ENCODE measurements around the gene STAT5B. TPM values are rescaled to one million over a fixed set of nuclear protein-coding genes. Genes with fewer than 3 reads are reported as not detected.
"Not testable (repeated sequence)": the region's sequence is repeated elsewhere in the genome, so short reads cannot be mapped to it uniquely, and the experiment has no call there.

The STAT5B gene
- total RNA-seq, 1 experiment from 2014 or later, result 7.1 TPM

- H3K4me2 ChIP-seq (ENCODE audit: low read length), result no peak overlapping the region
- CTCF ChIA-PET, result no interaction called here
- no peak overlapping the region for H2AFZ ChIP-seq (ENCODE audit: low read depth, low read length, poor library complexity, severe bottlenecking)
- H3K4me3 ChIP-seq (replicated peaks in 1 of 2; ENCODE audit: low read depth in 1 of 2, low read length in 2 of 2), result no peak overlapping the region
- H3K9ac ChIP-seq (ENCODE audit: low read length), result no peak overlapping the region
- no peaks in the 10 kb centered on the region for H4K20me1 ChIP-seq (ENCODE audit: insufficient read depth)
- POLR2A ChIA-PET, result no interaction called here
- H3K79me2 ChIP-seq (ENCODE audit: insufficient read depth, low read length), result no peaks in the 10 kb centered on the region
- TF ChIP-seq EZH2phosphoT487 (IDR thresholded peaks at IDR 0.05; ENCODE audit: borderline replicate concordance), result no peak
- TF ChIP-seq ELF1 (IDR thresholded peaks at IDR 0.05; ENCODE audit: borderline replicate concordance, low read depth), result no peak
- no peak for TF ChIP-seq SRF (IDR thresholded peaks at IDR 0.05; ENCODE audit: low read depth)
- TF ChIP-seq FOSL1 (IDR thresholded peaks at IDR 0.05; ENCODE audit: low read depth), result no peak
- TF ChIP-seq ZBTB33 (IDR thresholded peaks at IDR 0.05; ENCODE audit: extremely low read depth, insufficient replicate concordance, low read length), result no peak
- no peak for TF ChIP-seq SP1 (IDR thresholded peaks at IDR 0.05; ENCODE audit: low read depth)
- TF ChIP-seq CEBPB (IDR thresholded peaks at IDR 0.05; ENCODE audit: low read depth), result no peak
- no peak for TF ChIP-seq JUND (IDR thresholded peaks at IDR 0.05)
- TF ChIP-seq TCF7L2 (IDR thresholded peaks at IDR 0.05; ENCODE audit: borderline replicate concordance, extremely low read depth, insufficient read depth, insufficient read length), result no peak
- no peak for TF ChIP-seq ZNF274 (IDR thresholded peaks at IDR 0.05; ENCODE audit: low read depth, low read length)
- no peak for TF ChIP-seq CBX3 (IDR thresholded peaks at IDR 0.05; ENCODE audit: low read depth)
- TF ChIP-seq ATF3 (IDR thresholded peaks at IDR 0.05), result no peak
- TF ChIP-seq POLR2AphosphoS5 (IDR thresholded peaks at IDR 0.05; ENCODE audit: low read depth, low read length), result no peak
- no peak for TF ChIP-seq RAD21 (IDR thresholded peaks at IDR 0.05; ENCODE audit: low read depth)
- TF ChIP-seq, protein P1, sequence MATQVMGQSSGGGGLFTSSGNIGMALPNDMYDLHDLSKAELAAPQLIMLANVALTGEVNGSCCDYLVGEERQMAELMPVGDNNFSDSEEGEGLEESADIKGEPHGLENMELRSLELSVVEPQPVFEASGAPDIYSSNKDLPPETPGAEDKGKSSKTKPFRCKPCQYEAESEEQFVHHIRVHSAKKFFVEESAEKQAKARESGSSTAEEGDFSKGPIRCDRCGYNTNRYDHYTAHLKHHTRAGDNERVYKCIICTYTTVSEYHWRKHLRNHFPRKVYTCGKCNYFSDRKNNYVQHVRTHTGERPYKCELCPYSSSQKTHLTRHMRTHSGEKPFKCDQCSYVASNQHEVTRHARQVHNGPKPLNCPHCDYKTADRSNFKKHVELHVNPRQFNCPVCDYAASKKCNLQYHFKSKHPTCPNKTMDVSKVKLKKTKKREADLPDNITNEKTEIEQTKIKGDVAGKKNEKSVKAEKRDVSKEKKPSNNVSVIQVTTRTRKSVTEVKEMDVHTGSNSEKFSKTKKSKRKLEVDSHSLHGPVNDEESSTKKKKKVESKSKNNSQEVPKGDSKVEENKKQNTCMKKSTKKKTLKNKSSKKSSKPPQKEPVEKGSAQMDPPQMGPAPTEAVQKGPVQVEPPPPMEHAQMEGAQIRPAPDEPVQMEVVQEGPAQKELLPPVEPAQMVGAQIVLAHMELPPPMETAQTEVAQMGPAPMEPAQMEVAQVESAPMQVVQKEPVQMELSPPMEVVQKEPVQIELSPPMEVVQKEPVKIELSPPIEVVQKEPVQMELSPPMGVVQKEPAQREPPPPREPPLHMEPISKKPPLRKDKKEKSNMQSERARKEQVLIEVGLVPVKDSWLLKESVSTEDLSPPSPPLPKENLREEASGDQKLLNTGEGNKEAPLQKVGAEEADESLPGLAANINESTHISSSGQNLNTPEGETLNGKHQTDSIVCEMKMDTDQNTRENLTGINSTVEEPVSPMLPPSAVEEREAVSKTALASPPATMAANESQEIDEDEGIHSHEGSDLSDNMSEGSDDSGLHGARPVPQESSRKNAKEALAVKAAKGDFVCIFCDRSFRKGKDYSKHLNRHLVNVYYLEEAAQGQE (IDR thresholded peaks at IDR 0.05; ENCODE audit: low read depth), result no peak
- no peak for TF ChIP-seq POLR2A (IDR thresholded peaks at IDR 0.05; ENCODE audit: borderline replicate concordance, extremely low read depth, insufficient read depth, insufficient read length)
- no peak for TF ChIP-seq ZFX (IDR thresholded peaks at IDR 0.05)
- no peak overlapping the region for H3K27ac ChIP-seq (ENCODE audit: low read depth, low read length)
- no peak for DNase-seq (ENCODE audit: low read depth, low spot score)
- H3K27me3 ChIP-seq (ENCODE audit: insufficient read depth, low read length), result no peaks in the 10 kb centered on the region
- H3K36me3 ChIP-seq (ENCODE audit: control insufficient read depth in 1 of 2, insufficient read depth in 2 of 2, low read length in 2 of 2), result no peaks in the 10 kb centered on the region; a peak in 1 of 4 replicates
- H3K4me1 ChIP-seq (ENCODE audit: control insufficient read depth in 1 of 2, insufficient read depth in 2 of 2, low read length in 2 of 2), result no peaks in the 10 kb centered on the region
- intact Hi-C loops (cut with micrococcal nuclease), result no loop called here
- H3K9me3 ChIP-seq (ENCODE audit: control insufficient read depth in 1 of 2, insufficient read depth in 1 of 2, low read depth in 1 of 2, low read length in 2 of 2), result no peaks in the 10 kb centered on the region
- no peaks in the 10 kb centered on the region for H3K9me2 ChIP-seq (ENCODE audit: insufficient read depth)
- ATAC-seq, result no peak
- RAD21 ChIA-PET (ENCODE audit: low non-redundant PET in 1 of 2, low total read pairs in 2 of 2, uncharacterized antibody in 2 of 2, unreplicated experiment in 2 of 2), result no interaction called here
- BruUV-seq (replicated peaks), result no TSS peak
These were observed 29.6 kb upstream of the STAT5B start for GRCh38 chr17:42305543-42306384.

DNA sequence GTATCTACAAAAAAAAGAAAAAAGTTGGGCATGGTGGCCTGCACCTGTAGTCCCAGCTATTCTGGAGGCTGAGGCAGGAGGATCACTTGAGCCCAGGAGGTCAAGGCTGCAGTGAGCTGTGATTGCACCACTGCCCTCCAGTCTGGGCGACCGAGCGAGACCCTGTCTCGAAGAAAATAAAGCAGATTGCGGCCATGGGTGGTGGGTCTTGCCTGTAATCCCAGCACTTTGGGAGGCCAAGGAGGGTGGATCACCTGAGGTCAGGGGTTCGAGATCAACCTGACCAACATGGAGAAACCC, 28.8 kb upstream of the STAT5B start:
- H3K79me2 ChIP-seq (ENCODE audit: insufficient read depth, low read length); CTCF ChIA-PET; H3K4me1 ChIP-seq (ENCODE audit: control insufficient read depth in 1 of 2, insufficient read depth in 2 of 2, low read length in 2 of 2); H3K4me3 ChIP-seq (replicated peaks in 1 of 2; ENCODE audit: low read depth in 1 of 2, low read length in 2 of 2); H3K9ac ChIP-seq (ENCODE audit: low read length); RAD21 ChIA-PET (ENCODE audit: low non-redundant PET in 1 of 2, low total read pairs in 2 of 2, uncharacterized antibody in 2 of 2, unreplicated experiment in 2 of 2); POLR2A ChIA-PET; H3K27ac ChIP-seq (ENCODE audit: low read depth, low read length); H4K20me1 ChIP-seq (ENCODE audit: insufficient read depth); DNase-seq (ENCODE audit: low read depth, low spot score); H3K4me2 ChIP-seq (ENCODE audit: low read length); H3K9me3 ChIP-seq (ENCODE audit: control insufficient read depth in 1 of 2, insufficient read depth in 1 of 2, low read depth in 1 of 2, low read length in 2 of 2); intact Hi-C loops (cut with micrococcal nuclease); BruUV-seq (replicated peaks); H2AFZ ChIP-seq (ENCODE audit: low read depth, low read length, poor library complexity, severe bottlenecking); H3K27me3 ChIP-seq (ENCODE audit: insufficient read depth, low read length); ATAC-seq; H3K9me2 ChIP-seq (ENCODE audit: insufficient read depth); H3K36me3 ChIP-seq (ENCODE audit: control insufficient read depth in 1 of 2, insufficient read depth in 2 of 2, low read length in 2 of 2): not testable (repeated sequence)

All from HCT116 (cell line).